ENCODE data around the gene SNX24. TPM values are rescaled to one million over a fixed set of nuclear protein-coding genes. Genes with fewer than 3 reads are reported as not detected.
"Not testable (repeated sequence)": the region's sequence is repeated elsewhere in the genome, so short reads cannot be mapped to it uniquely, and the experiment has no call there.

The SNX24 gene
- total RNA-seq, 1 experiment from 2014 or later: 23.5 TPM

GRCh38 chr5:122908108-122908507, 62.7 kb downstream of the SNX24 start:
- no peaks in the 10 kb centered on the region for H3K27me3 Mint-ChIP-seq (ENCODE audit: unreplicated experiment)
- intact Hi-C loops (cut with micrococcal nuclease; ENCODE audit: unreplicated experiment): no loop called here
- H3K27ac Mint-ChIP-seq (ENCODE audit: unreplicated experiment): no peak overlapping the region
- H3K4me3 Mint-ChIP-seq (ENCODE audit: low read depth, unreplicated experiment): no peak overlapping the region
- no peak for DNase-seq
- CTCF ChIA-PET: interaction anchor here (0.7 kb wide), 2 partner anchors 28 to 247 kb away, joined by 3 to 4 read pairs; no protein-coding TSS in a partner anchor
- BruUV-seq (replicated peaks): no TSS peak
- no peaks in the 10 kb centered on the region for H3K9me3 Mint-ChIP-seq (ENCODE audit: low read depth, unreplicated experiment)
- peaks cover 9% of the 10 kb centered on the region for H3K4me1 Mint-ChIP-seq (ENCODE audit: low read depth, unreplicated experiment)
- no peaks in the 10 kb centered on the region for H3K36me3 Mint-ChIP-seq (ENCODE audit: insufficient read depth, unreplicated experiment)
- no peak for TF ChIP-seq CTCF (IDR thresholded peaks at IDR 0.05; ENCODE audit: unreplicated experiment)

- no peak overlapping the region for H3K27ac Mint-ChIP-seq (ENCODE audit: unreplicated experiment)
Measured at GRCh38 chr5:122908662-122909061, 63.2 kb downstream of the SNX24 start.

GRCh38 chr5:122909470-122910100, 64.2 kb downstream of the SNX24 start:
- intact Hi-C loops (cut with micrococcal nuclease; ENCODE audit: unreplicated experiment): no loop called here
- Mint-ChIP-seq H3K27me3 (ENCODE audit: unreplicated experiment) (no peaks in the 10 kb centered on the region), H3K4me1 (ENCODE audit: low read depth, unreplicated experiment) (peaks cover 9% of the 10 kb centered on the region), H3K4me3 (ENCODE audit: low read depth, unreplicated experiment) (no peak overlapping the region), H3K9me3 (ENCODE audit: low read depth, unreplicated experiment) (peaks cover 3% of the 10 kb centered on the region), H3K27ac (ENCODE audit: unreplicated experiment) (no peak overlapping the region), H3K36me3 (ENCODE audit: insufficient read depth, unreplicated experiment) (peaks cover 4% of the 10 kb centered on the region)
- no peak for TF ChIP-seq CTCF (IDR thresholded peaks at IDR 0.05; ENCODE audit: unreplicated experiment)
- CTCF ChIA-PET: interaction anchor here (0.6 kb wide), 1 partner anchor 63 kb away, joined by 5 read pairs; no protein-coding TSS in a partner anchor
- no peak for DNase-seq
- BruUV-seq (replicated peaks): no TSS peak

More at GRCh38 chr5:122908662-122909061, 63.2 kb downstream of the SNX24 start:
- Mint-ChIP-seq H3K4me1 (ENCODE audit: low read depth, unreplicated experiment) (peaks cover 9% of the 10 kb centered on the region), H3K36me3 (ENCODE audit: insufficient read depth, unreplicated experiment) (peaks cover 1% of the 10 kb centered on the region), H3K4me3 (ENCODE audit: low read depth, unreplicated experiment) (no peak overlapping the region), H3K27me3 (ENCODE audit: unreplicated experiment) (no peaks in the 10 kb centered on the region), H3K9me3 (ENCODE audit: low read depth, unreplicated experiment) (peaks cover under 1% of the 10 kb centered on the region)
- no TSS peak for BruUV-seq (replicated peaks)
- CTCF ChIA-PET: no interaction called here
- intact Hi-C loops (cut with micrococcal nuclease; ENCODE audit: unreplicated experiment): no loop called here
- no peak for DNase-seq
- no peak for TF ChIP-seq CTCF (IDR thresholded peaks at IDR 0.05; ENCODE audit: unreplicated experiment)

- DNase-seq; H3K36me3 Mint-ChIP-seq (ENCODE audit: insufficient read depth, unreplicated experiment); intact Hi-C loops (cut with micrococcal nuclease; ENCODE audit: unreplicated experiment); CTCF ChIA-PET; H3K27ac Mint-ChIP-seq (ENCODE audit: unreplicated experiment); BruUV-seq (replicated peaks); H3K4me3 Mint-ChIP-seq (ENCODE audit: low read depth, unreplicated experiment); H3K9me3 Mint-ChIP-seq (ENCODE audit: low read depth, unreplicated experiment); H3K27me3 Mint-ChIP-seq (ENCODE audit: unreplicated experiment): not testable (repeated sequence)
- H3K4me1 Mint-ChIP-seq (ENCODE audit: low read depth, unreplicated experiment): peaks cover 21% of the 10 kb centered on the region
Measured at GRCh38 chr5:122913436-122913835, 68.0 kb downstream of the SNX24 start.
